ENCODE results near the gene ZIC2.

DNA sequence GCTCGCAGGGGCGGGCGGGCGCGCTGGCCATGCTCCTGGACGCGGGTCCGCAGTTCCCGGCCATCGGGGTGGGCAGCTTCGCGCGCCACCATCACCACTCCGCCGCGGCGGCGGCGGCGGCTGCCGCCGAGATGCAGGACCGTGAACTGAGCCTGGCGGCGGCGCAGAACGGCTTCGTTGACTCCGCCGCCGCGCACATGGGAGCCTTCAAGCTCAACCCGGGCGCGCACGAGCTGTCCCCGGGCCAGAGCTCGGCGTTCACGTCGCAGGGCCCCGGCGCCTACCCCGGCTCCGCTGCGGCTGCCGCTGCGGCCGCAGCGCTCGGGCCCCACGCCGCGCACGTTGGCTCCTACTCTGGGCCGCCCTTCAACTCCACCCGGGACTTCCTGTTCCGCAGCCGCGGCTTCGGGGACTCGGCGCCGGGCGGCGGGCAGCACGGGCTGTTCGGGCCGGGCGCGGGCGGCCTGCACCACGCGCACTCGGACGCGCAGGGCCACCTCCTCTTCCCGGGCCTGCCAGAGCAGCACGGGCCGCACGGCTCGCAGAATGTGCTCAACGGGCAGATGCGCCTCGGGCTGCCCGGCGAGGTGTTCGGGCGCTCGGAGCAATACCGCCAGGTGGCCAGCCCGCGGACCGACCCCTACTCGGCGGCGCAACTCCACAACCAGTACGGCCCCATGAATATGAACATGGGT lies 599 bp downstream of the ZIC2 start:
- TF ChIP-seq, protein P1, sequence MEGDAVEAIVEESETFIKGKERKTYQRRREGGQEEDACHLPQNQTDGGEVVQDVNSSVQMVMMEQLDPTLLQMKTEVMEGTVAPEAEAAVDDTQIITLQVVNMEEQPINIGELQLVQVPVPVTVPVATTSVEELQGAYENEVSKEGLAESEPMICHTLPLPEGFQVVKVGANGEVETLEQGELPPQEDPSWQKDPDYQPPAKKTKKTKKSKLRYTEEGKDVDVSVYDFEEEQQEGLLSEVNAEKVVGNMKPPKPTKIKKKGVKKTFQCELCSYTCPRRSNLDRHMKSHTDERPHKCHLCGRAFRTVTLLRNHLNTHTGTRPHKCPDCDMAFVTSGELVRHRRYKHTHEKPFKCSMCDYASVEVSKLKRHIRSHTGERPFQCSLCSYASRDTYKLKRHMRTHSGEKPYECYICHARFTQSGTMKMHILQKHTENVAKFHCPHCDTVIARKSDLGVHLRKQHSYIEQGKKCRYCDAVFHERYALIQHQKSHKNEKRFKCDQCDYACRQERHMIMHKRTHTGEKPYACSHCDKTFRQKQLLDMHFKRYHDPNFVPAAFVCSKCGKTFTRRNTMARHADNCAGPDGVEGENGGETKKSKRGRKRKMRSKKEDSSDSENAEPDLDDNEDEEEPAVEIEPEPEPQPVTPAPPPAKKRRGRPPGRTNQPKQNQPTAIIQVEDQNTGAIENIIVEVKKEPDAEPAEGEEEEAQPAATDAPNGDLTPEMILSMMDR (IDR thresholded peaks at IDR 0.05; ENCODE audit: insufficient read depth, low read length): no peak
- no peak for TF ChIP-seq GABPA (IDR thresholded peaks at IDR 0.05; ENCODE audit: low read depth)
- no peak for TF ChIP-seq SPI1 (IDR thresholded peaks at IDR 0.05; ENCODE audit: borderline replicate concordance, low read depth)
- TF ChIP-seq POLR2AphosphoS5 (IDR thresholded peaks at IDR 0.05; ENCODE audit: low read depth): no peak
- TF ChIP-seq, protein P2, sequence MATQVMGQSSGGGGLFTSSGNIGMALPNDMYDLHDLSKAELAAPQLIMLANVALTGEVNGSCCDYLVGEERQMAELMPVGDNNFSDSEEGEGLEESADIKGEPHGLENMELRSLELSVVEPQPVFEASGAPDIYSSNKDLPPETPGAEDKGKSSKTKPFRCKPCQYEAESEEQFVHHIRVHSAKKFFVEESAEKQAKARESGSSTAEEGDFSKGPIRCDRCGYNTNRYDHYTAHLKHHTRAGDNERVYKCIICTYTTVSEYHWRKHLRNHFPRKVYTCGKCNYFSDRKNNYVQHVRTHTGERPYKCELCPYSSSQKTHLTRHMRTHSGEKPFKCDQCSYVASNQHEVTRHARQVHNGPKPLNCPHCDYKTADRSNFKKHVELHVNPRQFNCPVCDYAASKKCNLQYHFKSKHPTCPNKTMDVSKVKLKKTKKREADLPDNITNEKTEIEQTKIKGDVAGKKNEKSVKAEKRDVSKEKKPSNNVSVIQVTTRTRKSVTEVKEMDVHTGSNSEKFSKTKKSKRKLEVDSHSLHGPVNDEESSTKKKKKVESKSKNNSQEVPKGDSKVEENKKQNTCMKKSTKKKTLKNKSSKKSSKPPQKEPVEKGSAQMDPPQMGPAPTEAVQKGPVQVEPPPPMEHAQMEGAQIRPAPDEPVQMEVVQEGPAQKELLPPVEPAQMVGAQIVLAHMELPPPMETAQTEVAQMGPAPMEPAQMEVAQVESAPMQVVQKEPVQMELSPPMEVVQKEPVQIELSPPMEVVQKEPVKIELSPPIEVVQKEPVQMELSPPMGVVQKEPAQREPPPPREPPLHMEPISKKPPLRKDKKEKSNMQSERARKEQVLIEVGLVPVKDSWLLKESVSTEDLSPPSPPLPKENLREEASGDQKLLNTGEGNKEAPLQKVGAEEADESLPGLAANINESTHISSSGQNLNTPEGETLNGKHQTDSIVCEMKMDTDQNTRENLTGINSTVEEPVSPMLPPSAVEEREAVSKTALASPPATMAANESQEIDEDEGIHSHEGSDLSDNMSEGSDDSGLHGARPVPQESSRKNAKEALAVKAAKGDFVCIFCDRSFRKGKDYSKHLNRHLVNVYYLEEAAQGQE (IDR thresholded peaks at IDR 0.05; ENCODE audit: insufficient replicate concordance, low read depth): no peak

All from HL-60 (cell line).